Fibroblast of villous mesenchyme (primary cell): ENCODE results near the gene CHCHD2. TPM values are rescaled to one million over a fixed set of nuclear protein-coding genes. Genes with fewer than 3 reads are reported as not detected.
"Not testable (repeated sequence)": the region's sequence is repeated elsewhere in the genome, so short reads cannot be mapped to it uniquely, and the experiment has no call there.

ENCODE experiments used
- DNase-seq: peaks from one replicate; pipeline ENCODE4 v3.0.0-alpha.2; 2010; ENCODE audit warnings: low read depth
- H3K4me3 ChIP-seq: 2 replicates; pipeline ENCODE4 v1.5.1; 2011; ENCODE audit warnings: low read depth, mild to moderate bottlenecking, low read length
- total RNA-seq: library from RNA; depleted of rRNA; stranded (reverse); fragments of >200 nt; gene quantifications from 2 replicates; pipeline ENCODE4 v1.2.3, GENCODE V29; 2012
- TF ChIP-seq, protein P1 (sequence below): IDR thresholded peaks from 2 replicates; pipeline ENCODE4 v1.5.1; 2012; ENCODE audit warnings: low read depth, mild to moderate bottlenecking, low read length; ENCODE audit not compliant: insufficient read depth

Gene CHCHD2, protein sequence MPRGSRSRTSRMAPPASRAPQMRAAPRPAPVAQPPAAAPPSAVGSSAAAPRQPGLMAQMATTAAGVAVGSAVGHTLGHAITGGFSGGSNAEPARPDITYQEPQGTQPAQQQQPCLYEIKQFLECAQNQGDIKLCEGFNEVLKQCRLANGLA
- 200 and 256 TPM in 2 replicates for total RNA-seq

DNA sequence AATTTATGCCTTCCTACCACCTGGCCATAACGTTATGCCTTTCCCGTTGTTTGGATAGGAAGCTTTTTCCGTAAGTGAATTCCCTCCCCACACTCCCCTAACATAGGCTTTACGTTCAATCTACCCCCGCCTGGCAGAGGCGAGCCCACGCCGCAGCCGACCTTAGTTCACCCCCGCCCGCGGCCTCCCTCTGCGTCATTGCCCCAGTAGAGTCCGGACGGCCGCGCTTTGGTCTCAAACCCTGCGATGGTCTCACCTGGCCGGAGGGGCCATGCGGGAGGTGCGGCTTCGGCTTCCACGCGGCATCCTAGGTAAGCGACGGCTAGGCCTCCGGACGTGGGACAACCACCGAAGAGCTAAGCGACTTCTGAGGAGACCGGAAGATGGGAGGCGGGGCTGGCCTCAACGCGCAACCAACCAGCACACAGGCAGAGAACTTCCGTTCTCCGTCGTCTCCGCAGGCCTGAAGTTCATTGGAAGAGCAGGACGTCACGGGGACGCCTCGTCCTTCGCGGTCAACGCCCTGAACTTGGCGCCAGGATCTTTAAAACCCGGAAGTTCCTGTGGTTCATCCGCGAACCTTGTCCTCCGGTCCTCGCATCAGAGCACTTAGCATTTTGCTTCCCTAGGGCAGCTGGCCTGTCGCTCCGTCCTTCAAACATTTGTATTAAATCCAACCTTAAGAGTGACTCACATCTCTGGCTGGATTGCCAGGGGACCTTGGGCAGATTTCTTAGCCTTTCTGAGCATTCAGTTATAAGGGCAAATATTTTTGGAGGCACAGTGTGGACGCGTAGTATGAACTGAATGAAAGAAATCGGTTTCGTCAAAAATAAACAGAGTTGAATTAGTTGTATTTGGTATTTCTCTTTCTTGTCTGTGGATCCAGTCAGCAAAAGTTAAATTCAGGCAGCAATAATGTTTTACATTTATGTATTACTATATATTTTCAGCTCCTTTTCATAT lies at the start of gene CHCHD2:
CHCHD2 (minus strand) TSS at position 369 of the 966 bp plus-strand sequence; CDS start at position 306, 63 bp downstream.
- peak within 1 kb of the TSS; percentile 96 for H3K4me3 ChIP-seq
- TF ChIP-seq, protein P1, sequence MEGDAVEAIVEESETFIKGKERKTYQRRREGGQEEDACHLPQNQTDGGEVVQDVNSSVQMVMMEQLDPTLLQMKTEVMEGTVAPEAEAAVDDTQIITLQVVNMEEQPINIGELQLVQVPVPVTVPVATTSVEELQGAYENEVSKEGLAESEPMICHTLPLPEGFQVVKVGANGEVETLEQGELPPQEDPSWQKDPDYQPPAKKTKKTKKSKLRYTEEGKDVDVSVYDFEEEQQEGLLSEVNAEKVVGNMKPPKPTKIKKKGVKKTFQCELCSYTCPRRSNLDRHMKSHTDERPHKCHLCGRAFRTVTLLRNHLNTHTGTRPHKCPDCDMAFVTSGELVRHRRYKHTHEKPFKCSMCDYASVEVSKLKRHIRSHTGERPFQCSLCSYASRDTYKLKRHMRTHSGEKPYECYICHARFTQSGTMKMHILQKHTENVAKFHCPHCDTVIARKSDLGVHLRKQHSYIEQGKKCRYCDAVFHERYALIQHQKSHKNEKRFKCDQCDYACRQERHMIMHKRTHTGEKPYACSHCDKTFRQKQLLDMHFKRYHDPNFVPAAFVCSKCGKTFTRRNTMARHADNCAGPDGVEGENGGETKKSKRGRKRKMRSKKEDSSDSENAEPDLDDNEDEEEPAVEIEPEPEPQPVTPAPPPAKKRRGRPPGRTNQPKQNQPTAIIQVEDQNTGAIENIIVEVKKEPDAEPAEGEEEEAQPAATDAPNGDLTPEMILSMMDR: no peak
- DNase-seq: peak; percentile 99

DNA sequence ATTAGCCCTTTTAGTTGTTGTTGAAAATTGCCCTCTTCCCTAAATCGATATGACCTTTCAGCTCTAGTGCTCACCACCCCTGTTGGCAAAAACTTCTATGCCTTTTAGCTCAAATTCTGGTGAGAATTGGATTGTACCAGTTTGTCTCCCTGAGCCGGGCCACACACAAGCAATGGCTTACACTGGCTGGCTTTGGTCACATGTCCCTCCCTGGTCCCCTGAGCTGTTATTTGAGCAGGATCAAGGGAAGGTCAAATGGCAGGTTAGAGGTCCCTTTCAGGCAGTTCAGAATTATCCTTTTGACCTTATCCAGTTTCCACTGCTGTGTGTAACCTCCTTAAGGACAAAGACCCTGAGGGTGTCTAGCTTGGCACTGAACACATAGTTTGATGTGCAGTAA lies 24.8 kb upstream of the CHCHD2 start:
- H3K4me3 ChIP-seq, DNase-seq: not testable (repeated sequence)

DNA sequence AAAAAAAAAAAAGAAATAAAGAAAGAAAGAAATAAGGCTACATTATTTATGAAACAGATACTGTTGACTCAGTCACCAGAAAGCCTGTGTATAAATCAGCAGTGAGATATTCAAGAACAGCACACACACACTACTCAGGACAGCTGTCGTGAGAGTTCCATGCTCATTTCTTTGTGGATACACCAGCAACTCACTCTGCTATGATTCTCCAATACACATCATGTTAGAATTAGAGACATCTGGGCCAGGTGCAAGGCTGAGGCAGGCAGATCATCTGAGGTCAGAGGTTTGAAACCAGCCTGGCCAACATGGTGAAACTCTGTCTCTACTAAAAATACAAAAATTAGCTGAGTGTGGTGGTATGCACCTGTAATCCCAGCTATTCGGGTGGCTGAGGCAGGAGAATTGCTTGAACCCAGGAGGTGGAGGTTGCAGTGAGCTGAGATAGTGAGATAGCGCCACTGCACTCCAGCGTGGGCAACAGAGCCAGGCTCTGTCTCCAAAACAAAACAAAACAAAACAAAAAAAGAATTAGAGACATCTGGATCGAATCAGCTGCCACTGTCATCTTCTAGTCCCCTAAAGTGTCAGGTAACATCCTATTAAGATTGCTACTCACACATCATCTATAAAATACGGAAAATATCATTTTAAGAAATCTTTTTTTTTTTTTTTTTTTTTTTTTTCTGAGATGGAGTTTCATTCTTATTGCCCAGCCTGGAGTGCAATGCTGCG lies 21.1 kb upstream of the CHCHD2 start:
- no peak for DNase-seq
- TF ChIP-seq, protein P1: no peak

GRCh38 chr7:56125831-56126230 lies 19.6 kb upstream of the CHCHD2 start:
- TF ChIP-seq, protein P1: no peak

More for the DNA sequence above, 21.1 kb upstream of the CHCHD2 start:
- H3K4me3 ChIP-seq: no peak overlapping the region

DNA sequence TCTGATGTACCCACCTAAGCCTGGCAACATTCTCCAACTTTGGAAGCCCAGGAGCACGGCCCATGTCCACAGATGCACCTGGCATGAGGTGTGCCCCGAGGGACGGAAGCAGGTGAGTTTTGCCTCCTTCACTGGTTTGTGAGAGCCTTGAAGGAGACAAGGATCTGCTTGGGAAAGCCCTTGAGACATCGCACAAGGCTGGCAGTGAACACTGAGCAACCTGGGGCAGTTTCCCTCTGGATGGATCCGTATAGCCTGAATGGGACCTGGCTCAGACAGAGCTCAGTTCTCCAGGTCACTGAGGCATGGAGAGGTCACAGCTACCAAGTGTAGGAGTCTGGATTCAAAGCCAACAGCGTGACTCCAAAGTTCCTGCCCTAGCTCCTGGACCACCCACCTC lies 18.7 kb upstream of the CHCHD2 start:
- DNase-seq: no peak
- TF ChIP-seq, protein P1: no peak
- H3K4me3 ChIP-seq: no peak overlapping the region

More at GRCh38 chr7:56125831-56126230, 19.6 kb upstream of the CHCHD2 start:
- H3K4me3 ChIP-seq: no peak overlapping the region
- DNase-seq: no peak

DNA sequence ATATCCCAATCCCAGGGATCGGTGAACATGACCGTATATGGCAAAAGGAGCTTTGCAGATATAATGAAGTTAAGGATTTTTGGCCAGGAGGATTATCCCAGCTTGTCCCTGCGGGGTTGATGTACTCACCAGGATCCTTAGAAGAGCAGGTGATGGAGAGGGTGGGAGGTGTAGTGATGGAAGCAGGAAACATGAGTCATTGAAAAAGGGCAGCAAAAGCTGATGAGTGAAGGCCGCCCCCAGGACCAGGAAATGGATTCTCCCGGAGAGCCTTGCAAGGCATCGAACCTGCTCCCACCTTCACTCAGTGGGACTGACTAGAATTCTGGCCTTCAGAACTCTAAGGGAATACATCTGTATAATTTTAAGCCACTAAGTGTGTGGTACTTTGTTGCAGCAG lies 15.2 kb upstream of the CHCHD2 start:
- no peak overlapping the region for H3K4me3 ChIP-seq
- no peak for DNase-seq
- TF ChIP-seq, protein P1: no peak
